Measurements from ENCODE around the gene SSR1. TPM values are rescaled to one million over a fixed set of nuclear protein-coding genes. Genes with fewer than 3 reads are reported as not detected.

The SSR1 gene
- total RNA-seq, 4 donors from 2014 or later: 34.2 to 61.4 (median 46.0) TPM

- Histone ChIP-seq H3K4me3 (no peak overlapping the region), H3K27me3 (no peaks in the 10 kb centered on the region), H3K27ac (no peak overlapping the region), H3K4me1 (peaks cover 0 to 39% (median 5%) of the 10 kb centered on the region in 3 donors), H3K36me3 (peaks cover 0 to 64% of the 10 kb centered on the region in 2 donors), H3K9me3 (no peaks in the 10 kb centered on the region)
- no peak for TF ChIP-seq POLR2A (IDR thresholded peaks at IDR 0.05)
- TF ChIP-seq EP300 (IDR thresholded peaks at IDR 0.05): no peak
- TF ChIP-seq POLR2AphosphoS5 (IDR thresholded peaks at IDR 0.05): no peak
- TF ChIP-seq, protein P1, sequence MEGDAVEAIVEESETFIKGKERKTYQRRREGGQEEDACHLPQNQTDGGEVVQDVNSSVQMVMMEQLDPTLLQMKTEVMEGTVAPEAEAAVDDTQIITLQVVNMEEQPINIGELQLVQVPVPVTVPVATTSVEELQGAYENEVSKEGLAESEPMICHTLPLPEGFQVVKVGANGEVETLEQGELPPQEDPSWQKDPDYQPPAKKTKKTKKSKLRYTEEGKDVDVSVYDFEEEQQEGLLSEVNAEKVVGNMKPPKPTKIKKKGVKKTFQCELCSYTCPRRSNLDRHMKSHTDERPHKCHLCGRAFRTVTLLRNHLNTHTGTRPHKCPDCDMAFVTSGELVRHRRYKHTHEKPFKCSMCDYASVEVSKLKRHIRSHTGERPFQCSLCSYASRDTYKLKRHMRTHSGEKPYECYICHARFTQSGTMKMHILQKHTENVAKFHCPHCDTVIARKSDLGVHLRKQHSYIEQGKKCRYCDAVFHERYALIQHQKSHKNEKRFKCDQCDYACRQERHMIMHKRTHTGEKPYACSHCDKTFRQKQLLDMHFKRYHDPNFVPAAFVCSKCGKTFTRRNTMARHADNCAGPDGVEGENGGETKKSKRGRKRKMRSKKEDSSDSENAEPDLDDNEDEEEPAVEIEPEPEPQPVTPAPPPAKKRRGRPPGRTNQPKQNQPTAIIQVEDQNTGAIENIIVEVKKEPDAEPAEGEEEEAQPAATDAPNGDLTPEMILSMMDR (IDR thresholded peaks at IDR 0.05): no peak
- 100% methylated on average over 1 to 3 of the region's 3 CpGs for WGBS, 2 donors (ENCODE audit: low coverage in 1 of 2)
- ATAC-seq: no peak
These were observed 78.5 kb downstream of the SSR1 start for GRCh38 chr6:7234547-7234946.

DNA sequence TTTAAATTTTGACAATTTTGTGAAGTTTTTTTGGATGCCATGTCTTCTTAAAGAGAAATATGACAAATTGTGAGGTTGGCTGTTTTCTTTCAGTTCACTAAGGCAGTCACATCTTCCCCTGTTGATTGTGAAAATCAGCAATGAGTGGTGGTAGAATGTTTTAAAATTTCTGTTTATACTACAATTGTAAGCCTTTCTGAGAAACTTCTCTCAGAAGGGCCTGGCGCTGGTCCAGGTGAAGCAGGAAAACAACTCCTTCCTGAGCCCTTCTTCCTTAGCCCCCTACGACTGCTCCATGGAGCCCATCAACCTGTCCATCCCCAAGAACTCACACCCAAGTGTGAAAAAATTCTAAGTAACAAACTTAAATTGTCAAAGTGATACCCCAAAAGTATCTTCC is 80.6 kb downstream of the SSR1 start:
- TF ChIP-seq EP300 (IDR thresholded peaks at IDR 0.05): no peak
- no peak for TF ChIP-seq POLR2AphosphoS5 (IDR thresholded peaks at IDR 0.05)
- TF ChIP-seq, protein P1 (IDR thresholded peaks at IDR 0.05): no peak
- no peak for TF ChIP-seq POLR2A (IDR thresholded peaks at IDR 0.05)
- ATAC-seq: no peak
- Histone ChIP-seq H3K4me3 (no peak overlapping the region), H3K9me3 (no peaks in the 10 kb centered on the region), H3K4me1 (peaks cover 0 to 31% (median 5%) of the 10 kb centered on the region in 3 donors), H3K27me3 (no peaks in the 10 kb centered on the region), H3K27ac (peak overlapping the region in 1 of 4 donors; percentile 17), H3K36me3 (peaks cover 0 to 81% of the 10 kb centered on the region in 2 donors)
- WGBS, 2 donors (ENCODE audit: low coverage in 1 of 2): 49 to 62% methylated on average over 2 of the region's 2 CpGs

GRCh38 chr6:7230956-7231713 is 81.9 kb downstream of the SSR1 start:
- Histone ChIP-seq H3K36me3 (peaks cover 0 to 91% of the 10 kb centered on the region in 2 donors), H3K4me3 (no peak overlapping the region), H3K9me3 (no peaks in the 10 kb centered on the region), H3K27me3 (no peaks in the 10 kb centered on the region), H3K4me1 (peaks cover 0 to 26% (median 1%) of the 10 kb centered on the region in 3 donors), H3K27ac (no peak overlapping the region)
- no peak for ATAC-seq
- 95% methylated on average over 4 of the region's 37 CpGs; no CpG with 5 or more reads in 1 of the 2 donors for WGBS, 2 donors (ENCODE audit: low coverage in 1 of 2)
- TF ChIP-seq, protein P1 (IDR thresholded peaks at IDR 0.05): no peak
- no peak for TF ChIP-seq POLR2A (IDR thresholded peaks at IDR 0.05)
- TF ChIP-seq POLR2AphosphoS5 (IDR thresholded peaks at IDR 0.05): no peak
- no peak for TF ChIP-seq EP300 (IDR thresholded peaks at IDR 0.05)

DNA sequence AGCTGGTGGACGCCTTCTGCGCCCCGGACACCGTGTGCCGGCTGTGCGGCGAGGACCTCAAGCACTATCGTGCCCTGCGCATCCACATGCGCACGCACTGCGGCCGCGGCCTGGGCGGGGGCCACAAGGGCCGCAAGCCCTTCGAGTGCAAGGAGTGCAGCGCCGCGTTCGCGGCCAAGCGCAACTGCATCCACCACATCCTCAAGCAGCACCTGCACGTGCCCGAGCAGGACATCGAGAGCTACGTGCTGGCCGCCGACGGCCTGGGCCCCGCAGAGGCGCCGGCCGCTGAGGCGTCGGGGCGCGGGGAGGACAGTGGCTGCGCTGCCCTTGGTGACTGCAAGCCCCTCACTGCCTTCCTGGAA is 82.7 kb downstream of the SSR1 start:
- peaks cover 0 to 18% (median 0%) of the 10 kb centered on the region in 3 donors for H3K4me1 ChIP-seq
- H3K36me3 ChIP-seq: peaks cover 0 to 90% of the 10 kb centered on the region in 2 donors
- H3K27me3 ChIP-seq: no peaks in the 10 kb centered on the region
- H3K9me3 ChIP-seq: no peaks in the 10 kb centered on the region
- no peak overlapping the region for H3K4me3 ChIP-seq
- ATAC-seq: no peak
- no CpG with 5 or more reads among the region's 39 CpGs for WGBS, 2 donors (ENCODE audit: low coverage in 1 of 2)
- TF ChIP-seq POLR2AphosphoS5 (IDR thresholded peaks at IDR 0.05): no peak
- TF ChIP-seq, protein P1 (IDR thresholded peaks at IDR 0.05): no peak
- no peak for TF ChIP-seq POLR2A (IDR thresholded peaks at IDR 0.05)
- no peak for TF ChIP-seq EP300 (IDR thresholded peaks at IDR 0.05)
- no peak overlapping the region for H3K27ac ChIP-seq
